Measurements from ENCODE around the gene MT4.

- TF ChIP-seq, protein P1, sequence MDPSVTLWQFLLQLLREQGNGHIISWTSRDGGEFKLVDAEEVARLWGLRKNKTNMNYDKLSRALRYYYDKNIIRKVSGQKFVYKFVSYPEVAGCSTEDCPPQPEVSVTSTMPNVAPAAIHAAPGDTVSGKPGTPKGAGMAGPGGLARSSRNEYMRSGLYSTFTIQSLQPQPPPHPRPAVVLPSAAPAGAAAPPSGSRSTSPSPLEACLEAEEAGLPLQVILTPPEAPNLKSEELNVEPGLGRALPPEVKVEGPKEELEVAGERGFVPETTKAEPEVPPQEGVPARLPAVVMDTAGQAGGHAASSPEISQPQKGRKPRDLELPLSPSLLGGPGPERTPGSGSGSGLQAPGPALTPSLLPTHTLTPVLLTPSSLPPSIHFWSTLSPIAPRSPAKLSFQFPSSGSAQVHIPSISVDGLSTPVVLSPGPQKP (IDR thresholded peaks at IDR 0.05; ENCODE audit: low read depth, low read length), result no peak
- TF ChIP-seq CEBPB (IDR thresholded peaks at IDR 0.05), result no peak
Measured at GRCh38 chr16:56515665-56516064, 49.2 kb upstream of the MT4 start.

Measured in A549 (cell line).